IPS-20b (cell line): ENCODE results near the gene IL18.

Source experiments
- H3K27ac ChIP-seq: one replicate; pipeline ENCODE4 v1.5.1; 2013; ENCODE audit warnings: low read length
- H3K27me3 ChIP-seq: 2 replicates; pipeline ENCODE4 v1.6.1; 2013; ENCODE audit warnings: mild to moderate bottlenecking, low read length, inconsistent platforms; ENCODE audit not compliant: insufficient read depth
- H3K36me3 ChIP-seq: 2 replicates; pipeline ENCODE4 v1.6.1; 2013; ENCODE audit warnings: low read depth, mild to moderate bottlenecking, inconsistent platforms, low read length, moderate library complexity; ENCODE audit not compliant: insufficient read depth
- H3K4me1 ChIP-seq: 2 replicates; pipeline ENCODE4 v1.6.1; 2013; ENCODE audit warnings: mild to moderate bottlenecking, control low read depth, inconsistent platforms, low read length, moderate library complexity; ENCODE audit not compliant: insufficient read depth
- H3K4me3 ChIP-seq: 2 replicates; pipeline ENCODE4 v1.5.1; 2013; ENCODE audit warnings: mild to moderate bottlenecking, low read length, inconsistent platforms
- H3K9ac ChIP-seq: 2 replicates; pipeline ENCODE4 v1.6.1; 2013; ENCODE audit warnings: low read depth, mild to moderate bottlenecking, inconsistent platforms, low read length, moderate library complexity
- H3K9me3 ChIP-seq: 2 replicates; pipeline ENCODE4 v1.6.1; 2013; ENCODE audit warnings: mild to moderate bottlenecking, low read depth, low read length, inconsistent platforms; ENCODE audit not compliant: insufficient read depth

Gene IL18

GRCh38 chr11:112185883-112186282 lies 22.0 kb upstream of the IL18 start:
- Histone ChIP-seq H3K36me3 (no peaks in the 10 kb centered on the region), H3K4me3 (no peak overlapping the region), H3K9ac (no peak overlapping the region), H3K27ac (no peak overlapping the region), H3K27me3 (no peaks in the 10 kb centered on the region), H3K9me3 (no peaks in the 10 kb centered on the region), H3K4me1 (no peaks in the 10 kb centered on the region)

DNA sequence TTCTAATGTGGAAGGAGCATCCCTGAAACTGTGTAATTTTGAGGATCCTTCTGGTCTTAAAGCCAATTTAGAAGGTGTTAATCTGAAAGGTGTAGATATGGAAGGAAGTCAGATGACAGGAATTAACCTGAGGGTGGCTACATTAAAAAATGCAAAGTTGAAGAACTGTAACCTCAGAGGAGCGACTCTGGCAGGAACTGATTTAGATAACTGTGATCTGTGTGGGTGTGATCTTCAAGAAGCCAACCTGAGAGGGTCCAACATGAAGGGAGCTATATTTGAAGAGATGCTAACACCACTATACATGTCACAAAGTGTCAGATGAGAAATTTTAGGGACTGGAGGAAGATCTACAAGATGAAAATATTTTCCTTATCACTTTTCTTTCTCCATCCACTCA lies 19.0 kb upstream of the IL18 start:
- H3K4me1 ChIP-seq = no peaks in the 10 kb centered on the region
- no peaks in the 10 kb centered on the region for H3K27me3 ChIP-seq
- no peak overlapping the region for H3K27ac ChIP-seq
- H3K9ac ChIP-seq = no peak overlapping the region
- H3K4me3 ChIP-seq = no peak overlapping the region
- no peaks in the 10 kb centered on the region for H3K9me3 ChIP-seq
- no peaks in the 10 kb centered on the region for H3K36me3 ChIP-seq

- Histone ChIP-seq H3K4me3 (no peak overlapping the region), H3K27me3 (no peaks in the 10 kb centered on the region), H3K4me1 (no peaks in the 10 kb centered on the region), H3K9ac (no peak overlapping the region), H3K9me3 (no peaks in the 10 kb centered on the region), H3K36me3 (no peaks in the 10 kb centered on the region), H3K27ac (no peak overlapping the region)
Observed at GRCh38 chr11:112179601-112180000, 15.7 kb upstream of the IL18 start.

GRCh38 chr11:112178936-112179335 lies 15.0 kb upstream of the IL18 start:
- H3K27ac ChIP-seq = no peak overlapping the region
- no peaks in the 10 kb centered on the region for H3K9me3 ChIP-seq
- no peak overlapping the region for H3K4me3 ChIP-seq
- no peaks in the 10 kb centered on the region for H3K27me3 ChIP-seq
- H3K36me3 ChIP-seq = no peaks in the 10 kb centered on the region
- no peaks in the 10 kb centered on the region for H3K4me1 ChIP-seq
- H3K9ac ChIP-seq = no peak overlapping the region

DNA sequence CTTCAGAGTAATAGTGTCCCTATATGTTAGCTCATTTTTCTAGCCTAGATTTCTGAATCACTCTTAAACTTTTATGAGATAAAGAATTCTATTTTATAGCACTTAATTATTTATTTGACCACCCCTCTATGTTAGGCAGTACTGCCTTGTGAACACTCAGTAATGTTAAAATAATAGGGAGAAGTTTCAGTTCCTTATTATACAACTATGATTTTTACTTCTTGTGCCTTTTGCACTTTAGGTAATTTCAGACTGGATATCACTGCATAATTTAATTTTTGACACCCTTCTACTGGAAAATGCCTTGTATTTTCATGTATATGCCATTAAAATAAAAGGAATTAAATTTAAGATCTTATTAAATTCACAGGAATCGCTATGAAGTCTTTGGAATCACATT lies 14.5 kb upstream of the IL18 start:
- H3K4me3 ChIP-seq = no peak overlapping the region
- no peaks in the 10 kb centered on the region for H3K27me3 ChIP-seq
- H3K9ac ChIP-seq = no peak overlapping the region
- H3K27ac ChIP-seq = no peak overlapping the region
- H3K4me1 ChIP-seq = no peaks in the 10 kb centered on the region
- no peaks in the 10 kb centered on the region for H3K36me3 ChIP-seq
- no peaks in the 10 kb centered on the region for H3K9me3 ChIP-seq

DNA sequence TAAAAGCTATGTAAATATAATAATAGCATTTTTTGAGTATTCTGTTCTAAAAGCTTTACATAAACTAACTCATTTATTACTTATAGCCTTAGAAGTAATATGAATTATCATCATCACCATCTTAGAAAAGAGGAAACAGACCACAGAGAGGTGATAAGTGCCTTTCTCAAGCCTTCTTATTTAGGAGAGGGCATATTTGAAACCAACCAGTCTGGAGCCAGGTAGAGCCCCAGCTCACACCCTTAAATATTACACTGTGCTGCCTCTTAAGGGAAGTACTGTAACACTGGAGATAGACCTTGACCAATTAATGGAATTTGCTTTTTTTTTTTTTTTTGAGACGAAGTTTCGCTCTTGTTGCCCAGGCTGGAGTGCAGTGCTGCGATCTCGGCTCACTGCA lies 13.7 kb upstream of the IL18 start:
- H3K27me3 ChIP-seq = no peaks in the 10 kb centered on the region
- H3K36me3 ChIP-seq = no peaks in the 10 kb centered on the region
- no peak overlapping the region for H3K4me3 ChIP-seq
- H3K9ac ChIP-seq = no peak overlapping the region
- no peaks in the 10 kb centered on the region for H3K9me3 ChIP-seq
- no peak overlapping the region for H3K27ac ChIP-seq
- no peaks in the 10 kb centered on the region for H3K4me1 ChIP-seq

- H3K27me3 ChIP-seq = no peaks in the 10 kb centered on the region
Observed at GRCh38 chr11:112176077-112176476, 12.2 kb upstream of the IL18 start.

DNA sequence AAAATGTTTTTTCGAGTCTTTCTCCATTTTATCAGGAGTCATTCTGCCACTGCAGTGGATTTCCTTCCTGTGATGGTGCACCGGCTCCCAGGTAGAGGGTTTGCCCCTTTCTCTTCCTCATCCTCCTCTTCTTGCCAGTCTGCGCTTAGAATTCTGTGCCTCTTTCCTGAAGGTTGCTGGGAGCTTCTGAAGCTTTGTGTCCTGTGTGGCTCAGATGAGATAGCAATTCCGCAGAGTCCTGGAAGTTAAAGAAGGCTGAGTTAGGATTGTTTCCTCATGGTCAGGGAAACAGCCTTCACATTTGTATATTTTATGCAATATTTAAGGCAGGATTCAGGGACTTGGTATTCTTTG lies 11.7 kb upstream of the IL18 start:
- Histone ChIP-seq H3K36me3 (no peaks in the 10 kb centered on the region), H3K27ac (no peak overlapping the region), H3K27me3 (no peaks in the 10 kb centered on the region), H3K4me3 (peak overlapping the region; percentile 53; the same call in 1 of the 2 replicates), H3K9ac (no peak overlapping the region), H3K4me1 (no peaks in the 10 kb centered on the region), H3K9me3 (no peaks in the 10 kb centered on the region)

More at GRCh38 chr11:112176077-112176476, 12.2 kb upstream of the IL18 start:
- H3K4me3 ChIP-seq = no peak overlapping the region
- H3K4me1 ChIP-seq = no peaks in the 10 kb centered on the region
- no peaks in the 10 kb centered on the region for H3K36me3 ChIP-seq
- no peak overlapping the region for H3K27ac ChIP-seq
- H3K9me3 ChIP-seq = no peaks in the 10 kb centered on the region
- H3K9ac ChIP-seq = no peak overlapping the region

- Histone ChIP-seq H3K36me3 (no peaks in the 10 kb centered on the region), H3K4me1 (no peaks in the 10 kb centered on the region), H3K4me3 (peak within 1 kb of the TSS; percentile 53), H3K27me3 (no peaks in the 10 kb centered on the region), H3K27ac (no peak within 1 kb of the TSS), H3K9ac (no peak within 1 kb of the TSS), H3K9me3 (no peaks in the 10 kb centered on the region)
Observed at GRCh38 chr11:112174789-112175598, 11.1 kb upstream of the IL18 start, which contains the start of gene BCO2. TSS of gene BCO2 (plus strand) at chr11:112175512. CDS start at chr11:112175602, 90 bp downstream.

DNA sequence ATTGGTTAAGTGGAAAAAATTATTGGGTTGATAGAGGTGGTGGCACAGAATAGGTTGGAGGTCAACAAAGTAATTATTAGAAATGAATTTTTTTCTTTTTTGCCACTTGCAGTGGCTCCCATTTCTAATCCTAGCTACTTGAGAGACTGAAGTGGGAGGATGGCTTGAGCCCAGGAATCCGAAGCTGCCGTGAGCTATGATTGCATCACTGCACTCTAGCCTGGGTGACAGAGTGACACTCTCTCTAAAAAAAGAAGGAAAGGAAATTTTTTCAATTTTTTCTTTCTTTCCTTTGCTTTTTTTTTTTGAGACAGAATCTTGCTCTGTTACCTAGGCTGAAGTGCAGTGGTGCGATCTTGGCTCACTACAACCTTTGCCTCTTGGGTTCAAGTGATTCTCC lies 9.3 kb upstream of the IL18 start:
- Histone ChIP-seq H3K4me1 (no peaks in the 10 kb centered on the region), H3K27me3 (no peaks in the 10 kb centered on the region), H3K9ac (no peak overlapping the region), H3K36me3 (no peaks in the 10 kb centered on the region), H3K27ac (no peak overlapping the region), H3K4me3 (no peak overlapping the region), H3K9me3 (no peaks in the 10 kb centered on the region)

DNA sequence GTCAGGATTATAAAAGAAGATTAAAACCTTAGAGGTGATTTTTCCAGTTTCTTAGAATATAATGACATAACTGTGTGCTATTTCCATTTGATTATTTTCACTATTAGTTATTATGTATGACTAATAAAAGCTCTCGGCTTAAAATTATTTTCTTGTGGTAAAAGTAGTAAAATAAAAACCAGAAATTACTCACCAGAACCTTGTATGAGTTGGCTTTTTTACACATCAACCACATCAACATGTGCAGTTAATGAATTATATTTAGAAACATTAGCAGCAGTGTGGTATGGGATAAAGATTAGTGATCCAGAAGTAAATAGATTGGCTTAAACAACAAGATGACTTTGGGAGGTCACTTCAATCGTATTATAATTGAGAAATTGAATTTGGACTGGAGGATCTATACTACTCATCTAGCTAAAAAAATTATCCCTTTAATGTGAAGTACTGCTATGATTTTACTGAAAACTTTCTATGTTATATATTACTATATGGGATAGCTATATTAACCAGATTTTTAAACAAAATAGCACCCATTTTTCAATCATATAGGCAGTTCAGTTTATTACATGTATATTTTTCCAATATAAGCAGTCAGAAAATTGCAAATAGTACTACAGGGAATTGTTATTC lies 8.6 kb upstream of the IL18 start:
- Histone ChIP-seq H3K9me3 (no peaks in the 10 kb centered on the region), H3K27me3 (no peaks in the 10 kb centered on the region), H3K4me3 (no peak overlapping the region), H3K4me1 (no peaks in the 10 kb centered on the region), H3K9ac (no peak overlapping the region), H3K27ac (no peak overlapping the region), H3K36me3 (no peaks in the 10 kb centered on the region)

DNA sequence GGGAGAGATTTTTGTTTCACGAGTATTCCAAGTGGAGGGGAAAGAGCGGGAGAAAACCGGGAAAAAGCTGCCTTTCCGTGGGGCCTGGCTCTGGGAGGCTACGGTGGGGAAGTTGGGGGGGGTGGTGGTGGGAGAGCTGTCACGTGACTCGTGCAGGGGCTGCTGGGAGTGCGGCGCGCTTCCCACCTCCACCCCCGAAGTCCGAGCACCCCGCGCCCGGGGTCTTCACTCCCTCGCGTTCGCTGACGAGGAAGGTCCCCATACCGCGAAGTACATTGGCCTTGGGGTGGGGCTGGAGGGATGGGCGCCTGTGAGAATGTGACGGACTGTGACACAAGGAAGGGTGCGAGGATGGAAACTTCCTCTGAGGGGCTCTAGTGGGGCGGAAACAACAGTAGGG lies 3.3 kb upstream of the IL18 start, which contains the start of gene TEX12:
Gene TEX12, plus strand, starts transcription at position 228 of the 400 bp plus-strand sequence. CDS start 1,897 bp downstream, outside the sequence.
- no peak within 1 kb of the TSS for H3K4me3 ChIP-seq
- H3K27ac ChIP-seq = no peak within 1 kb of the TSS
- H3K9ac ChIP-seq = no peak within 1 kb of the TSS
- H3K36me3 ChIP-seq = no peaks in the 10 kb centered on the region
- H3K4me1 ChIP-seq = no peaks in the 10 kb centered on the region
- H3K9me3 ChIP-seq = no peaks in the 10 kb centered on the region
- no peaks in the 10 kb centered on the region for H3K27me3 ChIP-seq
